Activated CD4-positive, alpha-beta T cell treated with anti-CD3 and anti-CD28 coated beads, Interleukin-2, amount 50 U/mL, for 48 hours (primary cell): ENCODE results near the gene NT5DC1.

Experiments
- DNase-seq, 2 experiments: peaks; one replicate each; pipeline ENCODE4 v3.0.0-alpha.2; 2020

The NT5DC1 gene

GRCh38 chr6:116200619-116201249 lies 100.1 kb downstream of the NT5DC1 start:
- DNase-seq: no peak

GRCh38 chr6:116201538-116201937 lies 100.9 kb downstream of the NT5DC1 start:
- no peak for DNase-seq

DNA sequence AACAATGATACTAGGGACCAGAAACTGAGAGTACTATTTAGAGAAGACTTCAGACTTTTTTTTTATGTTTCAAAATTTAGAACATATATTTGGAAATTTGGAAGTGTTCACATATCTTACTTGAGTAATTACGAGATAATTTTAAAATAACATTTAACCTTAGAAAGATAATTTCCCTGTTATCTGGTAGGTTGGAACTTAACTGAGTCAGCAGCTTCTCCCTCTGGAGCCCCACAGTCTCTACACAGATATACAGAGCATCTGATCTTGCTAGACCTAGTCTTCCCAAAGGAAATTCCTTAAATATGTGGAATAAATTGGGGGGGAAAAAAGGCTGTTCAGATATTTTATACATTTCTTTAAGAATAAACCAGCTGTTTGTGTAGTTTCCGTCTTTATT lies 104.6 kb downstream of the NT5DC1 start:
- no peak for DNase-seq

DNA sequence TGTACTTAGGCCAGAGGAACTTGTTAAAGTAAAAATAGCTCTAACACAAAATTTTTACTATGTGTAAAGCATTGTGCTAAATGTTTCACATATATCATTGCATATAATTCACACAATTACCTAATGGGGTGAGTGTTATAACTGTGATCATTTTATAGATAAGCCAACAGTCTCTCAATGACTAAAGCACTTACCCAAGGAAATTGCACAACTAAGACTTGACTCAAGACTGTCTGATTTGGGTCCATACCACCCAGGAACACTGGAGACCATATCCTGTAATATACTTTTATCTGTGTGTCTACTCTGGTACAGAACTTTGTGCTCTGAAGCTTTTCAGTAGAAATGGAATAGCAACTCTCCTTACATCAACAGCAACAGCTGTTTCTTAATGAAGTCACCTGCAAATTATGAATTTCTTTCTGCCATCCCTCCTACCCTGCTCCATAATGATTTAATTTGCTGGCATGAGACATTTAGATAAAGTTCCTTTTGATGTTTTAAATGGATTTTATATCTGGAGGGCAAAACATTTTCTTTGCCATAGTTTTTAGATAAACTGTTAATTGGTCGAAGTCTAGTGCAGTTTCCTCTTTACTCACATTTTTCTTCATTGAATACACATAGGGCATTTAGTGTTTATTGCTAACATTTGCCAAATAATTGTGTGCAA lies 105.7 kb downstream of the NT5DC1 start:
- DNase-seq: no peak

DNA sequence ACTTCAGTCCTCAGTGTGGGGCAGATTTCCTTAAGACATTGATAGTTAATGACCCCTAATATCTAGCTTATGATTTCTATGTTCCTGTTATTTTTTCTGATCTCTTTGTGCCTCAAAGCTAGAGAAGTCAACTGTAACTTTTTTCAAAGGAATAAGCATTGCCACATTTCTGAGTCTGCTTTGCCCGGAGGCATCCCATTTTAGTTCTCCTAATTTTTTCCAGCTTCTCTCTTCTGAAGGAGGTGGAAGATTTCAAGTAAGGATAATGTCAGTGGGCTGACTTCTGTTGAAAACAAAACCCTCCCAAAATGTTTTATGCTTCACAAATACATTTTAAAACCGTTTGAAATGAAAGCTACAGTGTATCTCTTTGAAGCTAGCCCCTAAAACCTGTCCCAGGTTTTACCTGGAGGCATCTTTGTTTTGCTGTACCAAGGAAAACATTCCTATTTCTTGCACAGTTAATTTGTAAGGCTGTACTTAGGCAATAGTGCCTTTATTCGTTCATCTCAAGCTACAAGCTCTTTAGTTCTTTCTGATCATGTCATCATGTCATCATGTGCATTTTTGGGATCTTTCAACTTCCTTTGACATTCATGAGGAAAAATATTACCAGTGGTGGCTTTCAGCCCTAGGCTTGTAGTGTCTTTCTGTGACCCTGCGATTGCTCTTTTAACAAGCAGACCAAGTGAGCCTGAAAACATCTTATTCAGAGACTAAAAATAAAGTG lies 107.6 kb downstream of the NT5DC1 start:
- DNase-seq: no peak

GRCh38 chr6:116210316-116210715 lies 109.7 kb downstream of the NT5DC1 start:
- no peak for DNase-seq

- DNase-seq: no peak
Observed at GRCh38 chr6:116210750-116211425, 110.2 kb downstream of the NT5DC1 start.

DNA sequence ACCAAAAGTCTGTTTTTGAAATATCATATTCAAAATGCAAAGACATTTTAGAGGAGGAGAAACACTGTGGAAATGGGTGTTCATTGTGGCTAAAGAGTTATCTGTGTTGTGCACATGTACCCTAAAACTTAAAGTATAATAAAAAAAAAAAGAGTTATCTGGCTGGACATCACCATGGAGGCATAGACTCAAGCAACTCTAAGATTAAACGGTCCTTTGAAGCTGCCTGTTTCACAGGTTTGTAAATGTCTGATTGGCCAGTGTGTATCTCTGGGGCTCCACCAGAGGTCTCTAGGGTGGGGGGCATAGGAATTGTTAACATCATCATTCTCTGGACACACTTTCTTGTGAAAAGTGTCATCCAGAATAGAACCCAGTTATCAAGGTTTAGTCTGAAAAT lies 114.0 kb downstream of the NT5DC1 start:
- no peak for DNase-seq

- no peak for DNase-seq
Observed at GRCh38 chr6:116215414-116215813, 114.8 kb downstream of the NT5DC1 start.

GRCh38 chr6:116217069-116217468 lies 116.4 kb downstream of the NT5DC1 start:
- no peak for DNase-seq

GRCh38 chr6:116218172-116218633 lies 117.5 kb downstream of the NT5DC1 start:
- DNase-seq: no peak

GRCh38 chr6:116218866-116219265 lies 118.2 kb downstream of the NT5DC1 start:
- no peak for DNase-seq

- no peak for DNase-seq
Observed at GRCh38 chr6:116221067-116221466, 120.4 kb downstream of the NT5DC1 start.

- no peak for DNase-seq
Observed at GRCh38 chr6:116221911-116222310, 121.3 kb downstream of the NT5DC1 start.

GRCh38 chr6:116223355-116223754 lies 122.7 kb downstream of the NT5DC1 start:
- no peak for DNase-seq

DNA sequence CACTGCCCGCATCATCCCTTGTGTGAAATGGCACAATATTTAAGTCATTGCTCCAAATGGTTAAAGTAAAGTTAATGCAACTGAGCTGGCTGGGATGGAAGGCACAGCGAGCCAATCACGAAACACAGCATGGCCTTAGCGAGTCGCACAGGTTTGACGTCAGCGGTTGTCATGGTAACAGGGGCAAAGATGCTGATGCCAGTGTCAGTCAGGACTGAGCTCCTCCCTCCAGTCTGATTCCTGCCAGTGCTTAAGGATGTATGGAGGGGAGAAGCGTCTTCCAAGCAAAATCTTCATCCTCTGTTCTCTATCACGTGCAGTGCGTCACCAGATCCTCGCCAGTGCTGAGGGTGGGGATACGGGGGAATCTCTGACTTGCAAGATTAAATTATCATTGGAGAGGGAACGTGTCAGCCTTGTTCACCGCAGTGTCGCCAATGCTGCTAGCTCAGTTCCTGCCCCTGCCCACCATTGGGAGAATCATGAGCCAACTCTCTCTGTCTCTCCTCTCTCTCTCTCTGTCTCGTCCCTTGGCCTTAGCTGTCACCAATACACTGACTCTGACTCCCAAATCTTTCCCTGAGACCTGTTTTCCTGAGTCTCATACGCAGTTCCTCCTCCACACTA lies 128.7 kb downstream of the NT5DC1 start:
- DNase-seq: peak in 1 of 2 experiments; percentile 20

DNA sequence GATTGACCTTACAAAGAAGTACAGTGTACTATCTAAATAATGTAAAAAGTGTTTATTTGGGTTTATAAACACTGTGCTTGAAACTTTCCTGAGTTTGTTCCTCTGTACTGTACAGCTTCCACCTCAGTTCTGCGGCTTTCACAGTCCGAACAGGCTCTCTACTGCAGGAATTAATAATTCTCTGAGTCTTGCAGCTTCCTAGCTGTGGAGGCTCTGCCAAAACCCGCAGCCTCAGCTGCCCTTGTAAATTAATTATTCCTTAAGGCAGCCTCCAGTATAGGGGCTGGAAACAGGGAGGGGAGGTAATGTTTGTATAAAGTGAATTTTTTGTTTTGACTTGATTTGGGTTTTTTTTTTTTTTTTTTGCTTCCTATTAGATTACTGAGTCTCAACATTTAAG lies 134.0 kb downstream of the NT5DC1 start:
- no peak for DNase-seq

- DNase-seq: no peak
Observed at GRCh38 chr6:116238083-116238482, 137.4 kb downstream of the NT5DC1 start.

DNA sequence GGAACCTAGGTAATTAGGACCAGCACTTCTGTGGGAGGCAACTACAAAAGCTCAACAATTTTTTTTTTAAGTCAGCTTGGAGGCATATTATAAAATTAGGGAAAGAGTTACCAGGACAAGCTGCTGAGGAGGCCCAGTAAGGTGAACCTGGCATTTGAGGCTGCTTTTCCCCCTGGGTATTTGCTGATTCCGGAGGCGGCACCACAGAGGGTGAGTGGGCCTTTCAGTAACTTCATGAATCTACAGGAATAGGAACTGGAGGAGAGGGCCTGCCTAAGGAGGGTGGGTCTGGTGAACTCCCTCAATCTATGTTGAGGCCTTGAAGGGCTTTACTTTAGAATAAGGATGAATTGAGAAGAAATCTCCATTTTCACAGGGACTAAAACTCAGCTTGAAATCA lies 138.6 kb downstream of the NT5DC1 start:
- DNase-seq: no peak

DNA sequence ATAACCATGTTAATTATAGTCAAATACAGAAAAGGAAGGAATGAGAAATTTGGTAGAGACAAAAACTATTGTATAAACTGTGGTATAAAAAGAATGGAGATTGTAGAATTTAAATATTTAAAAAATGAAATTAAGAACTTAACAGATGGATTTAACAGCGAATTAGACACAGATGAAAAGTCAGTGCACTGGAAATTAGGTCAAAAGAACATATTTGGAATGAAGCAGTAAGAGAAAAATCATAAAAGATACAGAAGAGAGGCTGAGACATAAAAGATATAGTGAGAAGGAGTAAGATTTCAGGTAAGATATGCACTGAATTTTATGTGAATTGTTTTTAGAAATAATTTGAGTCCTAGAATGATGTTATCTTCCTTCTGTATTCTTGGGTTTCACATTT lies 139.2 kb downstream of the NT5DC1 start:
- DNase-seq: no peak

DNA sequence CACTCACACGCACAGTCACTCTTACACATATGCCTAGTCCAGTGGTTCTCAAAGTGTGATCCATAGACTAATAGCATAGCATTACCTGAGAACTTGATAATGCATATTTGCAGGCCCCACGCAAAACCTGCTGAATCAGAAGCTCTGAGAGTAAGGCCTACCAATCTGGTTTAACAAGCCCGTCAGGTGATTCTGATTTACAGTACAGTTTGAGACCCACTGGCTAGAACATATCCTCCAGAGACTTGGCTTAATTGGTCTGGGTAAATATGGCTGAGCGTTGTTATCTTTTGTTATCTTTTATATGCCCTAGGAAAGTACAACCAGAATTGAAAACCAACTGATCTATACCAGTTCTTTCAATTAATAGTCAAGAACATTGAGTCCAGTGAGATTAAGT lies 143.6 kb downstream of the NT5DC1 start:
- no peak for DNase-seq

- no peak for DNase-seq
Observed at GRCh38 chr6:116246089-116246488, 145.4 kb downstream of the NT5DC1 start.

DNA sequence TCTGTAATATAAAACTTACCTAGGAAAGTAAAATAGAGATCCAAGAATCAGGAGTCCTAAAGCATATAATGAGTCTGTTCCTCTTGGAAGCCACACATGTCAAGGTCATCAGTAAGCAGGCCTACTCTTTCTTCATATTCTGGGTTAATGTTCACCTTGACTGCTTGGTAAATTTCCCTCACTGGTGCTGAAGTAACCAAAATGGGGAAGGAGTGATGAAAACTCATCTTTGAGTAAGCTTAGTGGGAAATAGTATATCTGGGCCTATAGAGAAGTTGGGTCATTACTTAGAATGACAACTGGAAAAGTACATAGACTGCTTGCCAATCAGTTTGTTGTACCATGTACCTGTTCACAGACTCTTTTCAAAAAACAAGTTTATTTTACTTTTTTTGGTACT lies 146.6 kb downstream of the NT5DC1 start:
- no peak for DNase-seq
